ENCODE data around the gene TAOK2. TPM values are rescaled to one million over a fixed set of nuclear protein-coding genes. Genes with fewer than 3 reads are reported as not detected.
A peak's percentile ranks its signal among the peaks of the same experiment; 100 is the strongest.

TAOK2 gene
- total and polyA plus RNA-seq, 8 donors = 13.5 to 41.1 (median 18.0) TPM

GRCh38 chr16:30006659-30007377 lies 33.1 kb downstream of the TAOK2 start:
- Histone ChIP-seq H3K27me3 (peaks cover 0 to 6% (median 2%) of the 10 kb centered on the region in 4 donors), H3K4me1 (no peaks in the 10 kb centered on the region), H3K4me3 (no peak overlapping the region), H3K36me3 (no peaks in the 10 kb centered on the region), H3K27ac (no peak overlapping the region), H3K9me3 (no peaks in the 10 kb centered on the region)
- ATAC-seq (no peak), FAIRE-seq (no peak), DNase-seq (peak in 1 of 6 donors; percentile 72)
- no peak for TF ChIP-seq CTCF (IDR thresholded peaks at IDR 0.05)
- intact Hi-C loops (cut with DNase I) = loop anchor here in 2 of 3 donors (10.0 kb wide), 2 partner anchors 142 to 312 kb away; partner anchors contain the start of gene CDIPT (in 1 of the 2)
- WGBS, 2 donors = 71 to 76% methylated on average over 34 of the region's 34 CpGs

- no peaks in the 10 kb centered on the region for H3K9me3 ChIP-seq
- no peak overlapping the region for H3K4me3 ChIP-seq
- H3K4me1 ChIP-seq = no peaks in the 10 kb centered on the region
- intact Hi-C loops (cut with DNase I) = loop anchor here in 2 of 3 donors (10.0 kb wide), 2 partner anchors 143 to 313 kb away; partner anchors contain the start of gene CDIPT (in 1 of the 2)
- WGBS, 2 donors = 51 to 56% methylated on average over 11 of the region's 11 CpGs
- ATAC-seq (no peak), DNase-seq (peak in 1 of 6 donors; percentile 61), FAIRE-seq (no peak)
- peaks cover 0 to 10% (median 2%) of the 10 kb centered on the region in 4 donors for H3K27me3 ChIP-seq
- no peak overlapping the region for H3K27ac ChIP-seq
- no peaks in the 10 kb centered on the region for H3K36me3 ChIP-seq
- no peak for TF ChIP-seq CTCF (IDR thresholded peaks at IDR 0.05)
Measured at GRCh38 chr16:30007378-30007895, 33.8 kb downstream of the TAOK2 start.

GRCh38 chr16:30009085-30009862 lies 35.6 kb downstream of the TAOK2 start:
- intact Hi-C loops (cut with DNase I) = loop anchor here in 2 of 3 donors (10.0 kb wide), 2 partner anchors 144 to 314 kb away; partner anchors contain the start of gene CDIPT (in 1 of the 2)
- FAIRE-seq (no peak), ATAC-seq (no peak), DNase-seq (peak in 2 of 6 donors; percentile 50 to 54)
- Histone ChIP-seq H3K36me3 (no peaks in the 10 kb centered on the region), H3K4me1 (no peaks in the 10 kb centered on the region), H3K27me3 (peaks cover 0 to 10% (median 2%) of the 10 kb centered on the region in 4 donors), H3K9me3 (no peaks in the 10 kb centered on the region), H3K4me3 (no peak overlapping the region), H3K27ac (no peak overlapping the region)
- no peak for TF ChIP-seq CTCF (IDR thresholded peaks at IDR 0.05)
- 32 to 35% methylated on average over 23 to 26 of the region's 26 CpGs for WGBS, 2 donors

GRCh38 chr16:30009990-30010843 lies 36.5 kb downstream of the TAOK2 start:
- ATAC-seq (no peak), DNase-seq (peak in 3 of 6 donors; percentile 40 to 76 (median 58))
- no peak for TF ChIP-seq CTCF (IDR thresholded peaks at IDR 0.05)

More at GRCh38 chr16:30009990-30010843, 36.5 kb downstream of the TAOK2 start:
- Histone ChIP-seq H3K4me1 (no peaks in the 10 kb centered on the region), H3K36me3 (no peaks in the 10 kb centered on the region), H3K9me3 (no peaks in the 10 kb centered on the region), H3K27ac (no peak overlapping the region), H3K27me3 (peaks cover 0 to 10% (median 2%) of the 10 kb centered on the region in 4 donors), H3K4me3 (peak overlapping the region in 2 of 4 donors; percentile 28 to 50)
- no peak for FAIRE-seq
- WGBS, 2 donors = 13 to 16% methylated on average over 29 to 34 of the region's 34 CpGs
- intact Hi-C loops (cut with DNase I) = loop anchor here in 2 of 3 donors (10.0 kb wide), 2 partner anchors 145 to 315 kb away; partner anchors contain the start of gene CDIPT (in 1 of the 2)

All from pancreas (tissue), 10 donors.